GM18861 (cell line): ENCODE measurements around the gene CYP4F8.
"Not testable (repeated sequence)": the region's sequence is repeated elsewhere in the genome, so short reads cannot be mapped to it uniquely, and the experiment has no call there.

Experiments
- ATAC-seq: cut with Tn5 transposase; IDR thresholded peaks from one replicate; pipeline ENCODE4 v1.9.1; 2021; ENCODE audit not compliant: unreplicated experiment

CYP4F8 gene

DNA sequence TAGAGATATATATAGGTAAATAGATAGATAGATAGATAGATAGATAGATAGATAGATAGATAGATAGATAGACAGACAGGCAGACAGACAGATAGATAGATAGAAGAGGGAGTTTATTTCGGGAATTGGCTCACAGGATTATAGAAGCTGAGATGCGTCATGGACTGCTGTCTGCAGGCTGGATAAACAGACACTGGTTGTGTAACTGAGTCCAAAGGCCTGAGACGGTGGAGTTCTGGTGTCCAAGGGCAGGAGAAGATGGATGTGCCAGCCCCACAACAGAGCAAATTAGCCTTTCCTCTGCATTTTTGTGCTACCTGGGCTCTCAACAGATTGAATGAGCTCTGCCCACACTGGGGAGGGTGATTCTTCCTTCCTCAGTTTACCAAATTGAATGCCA lies 28.4 kb downstream of the CYP4F8 start:
- no peak for ATAC-seq

DNA sequence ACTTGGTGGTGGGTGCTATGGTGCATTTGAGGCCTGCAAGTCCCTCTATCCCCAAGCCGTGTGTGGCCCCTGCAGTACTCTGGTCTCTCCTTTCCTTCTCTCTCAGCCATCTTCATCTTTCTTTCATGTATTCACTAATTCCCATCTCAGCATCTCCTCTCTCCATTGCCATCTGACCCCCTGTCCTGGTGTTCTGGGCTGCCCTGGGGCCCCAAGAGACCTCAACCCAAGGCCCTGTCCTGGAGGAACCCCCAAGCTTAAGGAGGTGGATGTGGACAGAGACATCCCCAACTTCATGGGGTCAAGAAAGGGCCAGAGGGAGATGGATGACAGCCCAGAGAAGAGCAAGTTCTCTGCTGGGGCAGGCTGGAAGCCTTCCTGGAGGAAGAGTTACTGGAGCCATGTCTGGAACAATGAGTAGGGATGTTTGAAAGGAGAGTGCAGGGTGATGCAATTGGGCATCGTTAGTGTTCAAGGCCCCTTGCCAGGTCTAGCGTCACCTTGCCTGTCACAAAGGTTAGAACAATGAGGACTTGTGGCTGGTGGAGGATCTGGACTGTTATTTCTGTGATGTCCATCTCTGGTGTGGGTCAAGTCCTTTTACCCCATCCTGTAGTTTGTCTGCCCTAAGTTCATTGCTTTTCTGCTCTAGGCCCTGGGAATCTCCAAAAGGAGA lies 29.2 kb downstream of the CYP4F8 start:
- ATAC-seq: no peak

DNA sequence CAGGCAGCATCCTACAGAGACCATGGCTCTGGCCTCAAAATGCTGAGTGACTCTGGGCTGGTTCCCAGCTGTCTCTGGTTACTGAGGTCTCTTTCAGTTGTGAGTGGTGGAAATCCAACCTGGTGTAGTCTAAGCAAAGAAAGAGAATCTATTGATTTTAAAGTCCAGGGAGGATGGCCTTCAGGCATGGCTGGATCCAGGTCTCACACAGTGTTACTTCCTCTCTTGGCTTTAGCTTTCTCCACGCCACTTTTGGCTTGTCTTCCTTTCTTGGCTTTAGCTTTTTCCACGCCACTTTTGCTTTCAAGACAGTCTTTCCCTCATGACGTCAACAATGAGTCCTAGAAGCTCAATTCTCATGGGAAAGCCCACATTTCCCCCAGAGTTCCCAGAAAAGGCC lies 29.8 kb downstream of the CYP4F8 start:
- no peak for ATAC-seq

DNA sequence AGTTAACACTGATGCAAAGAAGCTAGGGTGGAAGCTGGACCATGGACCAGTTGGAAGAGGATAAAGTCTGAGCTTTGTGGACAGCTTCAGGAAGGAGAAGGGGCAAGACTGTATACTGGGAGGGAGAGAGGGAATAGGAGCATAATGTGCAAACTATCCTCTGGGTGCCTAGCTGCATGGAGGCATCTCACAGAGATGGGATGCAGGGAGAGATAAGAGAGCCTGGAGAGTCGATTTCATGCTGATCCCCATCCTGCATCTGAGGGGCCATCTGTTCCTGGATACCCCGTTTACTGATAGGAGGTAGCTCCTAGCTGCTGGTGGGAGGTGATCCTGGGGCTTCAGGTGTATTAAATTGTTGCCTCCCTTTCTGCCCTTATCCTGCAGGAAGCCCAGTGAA lies 34.5 kb downstream of the CYP4F8 start:
- no peak for ATAC-seq

DNA sequence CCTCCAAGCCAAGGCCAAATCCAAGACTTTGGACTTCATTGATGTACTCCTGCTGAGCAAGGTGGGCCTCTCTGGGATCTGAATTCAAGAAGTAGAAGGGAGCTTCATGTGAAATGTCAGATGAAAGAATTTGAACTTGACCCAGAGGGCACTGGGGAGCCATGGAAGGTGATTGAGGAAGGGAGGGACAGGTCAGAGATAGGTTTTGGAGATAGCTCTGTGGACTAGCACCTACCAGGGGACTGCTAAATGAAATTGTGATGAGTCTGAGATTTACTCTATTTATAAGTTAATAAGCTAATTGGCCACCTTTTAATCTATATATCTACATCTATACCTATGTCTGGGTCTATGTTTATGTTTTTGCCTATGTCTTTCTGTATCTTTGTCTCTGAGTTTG lies 35.1 kb downstream of the CYP4F8 start:
- ATAC-seq: not testable (repeated sequence)

DNA sequence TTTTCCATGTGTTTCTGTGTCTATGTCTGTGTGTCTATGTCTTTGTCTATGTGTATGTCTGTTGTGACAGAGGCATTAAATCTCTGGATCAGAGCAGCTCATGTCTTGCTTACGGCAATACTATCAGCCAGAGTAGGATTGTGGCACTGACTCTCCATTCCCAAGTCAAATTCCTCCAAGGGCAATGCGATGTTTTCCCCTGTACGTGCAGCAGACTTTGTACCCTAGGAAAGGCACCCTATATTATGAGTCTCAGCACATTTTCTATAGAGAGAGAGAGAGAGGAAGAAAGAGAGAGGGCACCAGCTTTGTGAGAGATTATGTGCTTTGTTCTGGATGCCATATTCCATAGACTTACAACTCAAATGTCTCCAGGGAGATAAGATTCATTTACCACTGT lies 36.8 kb downstream of the CYP4F8 start:
- no peak for ATAC-seq

DNA sequence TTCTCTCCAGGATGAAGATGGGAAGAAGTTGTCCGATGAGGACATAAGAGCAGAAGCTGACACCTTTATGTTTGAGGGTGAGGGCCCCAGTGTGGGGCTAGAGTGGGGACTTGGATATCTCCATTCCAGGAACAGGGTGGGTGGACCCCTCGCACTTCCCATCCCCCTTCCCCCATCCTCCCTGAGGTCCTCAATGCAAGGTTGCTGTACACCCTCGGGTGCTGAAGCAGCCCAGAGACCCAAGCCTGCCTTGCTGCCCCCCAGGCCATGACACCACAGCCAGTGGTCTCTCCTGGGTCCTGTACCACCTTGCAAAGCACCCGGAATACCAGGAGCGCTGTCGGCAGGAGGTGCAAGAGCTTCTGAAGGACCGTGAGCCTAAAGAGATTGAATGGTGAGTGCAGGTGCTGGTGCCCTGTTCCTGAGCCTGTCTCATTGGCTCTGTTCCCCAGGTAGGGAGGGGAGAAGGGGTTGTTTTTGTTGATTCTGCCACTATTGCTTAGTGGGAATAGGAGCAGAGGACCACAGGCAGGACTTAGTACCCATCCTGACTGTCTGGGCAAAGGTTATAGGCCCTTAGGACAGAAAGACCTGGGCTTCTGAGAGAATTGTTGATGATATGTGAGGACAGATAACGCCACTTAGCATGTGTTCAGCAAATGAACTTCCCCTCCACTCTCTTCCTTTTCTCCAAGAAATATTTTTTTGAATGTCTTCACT lies 37.7 kb downstream of the CYP4F8 start:
- no peak for ATAC-seq

DNA sequence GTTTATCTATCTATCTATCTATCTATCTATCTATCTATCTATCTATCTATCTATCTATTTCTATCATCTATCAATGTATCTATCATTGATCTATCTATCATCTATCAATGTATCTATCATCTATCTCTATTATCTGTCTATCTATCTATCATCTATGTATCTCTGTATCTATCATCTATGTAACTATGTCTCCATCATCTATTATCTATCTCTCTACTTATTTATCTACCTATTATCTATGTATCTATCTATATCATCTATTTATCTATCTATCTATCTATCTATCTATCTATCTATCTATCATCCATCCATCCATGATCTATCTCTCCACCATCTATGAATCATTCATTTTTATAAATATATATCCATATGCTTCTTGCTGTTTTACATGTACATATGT lies 41.4 kb downstream of the CYP4F8 start:
- no peak for ATAC-seq

DNA sequence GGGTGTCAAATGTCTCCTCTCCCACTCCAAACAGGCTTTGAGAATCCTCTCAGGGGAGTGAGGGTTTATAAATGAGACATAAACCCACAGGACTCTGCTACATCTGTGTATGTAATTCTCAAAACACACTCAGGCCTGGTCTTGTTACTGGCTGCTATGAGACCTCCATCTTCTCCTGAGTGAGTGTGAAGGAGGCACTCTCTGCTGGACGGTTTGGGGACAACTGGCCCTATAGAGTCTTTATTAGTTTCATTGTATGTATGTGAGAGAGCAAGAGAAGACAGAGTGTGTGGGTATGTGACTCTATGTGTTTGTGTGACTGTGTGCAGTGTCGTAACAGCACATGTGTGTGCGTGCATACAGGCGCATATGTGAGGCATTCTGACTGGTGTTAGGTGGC lies 48.2 kb downstream of the CYP4F8 start:
- ATAC-seq: no peak

DNA sequence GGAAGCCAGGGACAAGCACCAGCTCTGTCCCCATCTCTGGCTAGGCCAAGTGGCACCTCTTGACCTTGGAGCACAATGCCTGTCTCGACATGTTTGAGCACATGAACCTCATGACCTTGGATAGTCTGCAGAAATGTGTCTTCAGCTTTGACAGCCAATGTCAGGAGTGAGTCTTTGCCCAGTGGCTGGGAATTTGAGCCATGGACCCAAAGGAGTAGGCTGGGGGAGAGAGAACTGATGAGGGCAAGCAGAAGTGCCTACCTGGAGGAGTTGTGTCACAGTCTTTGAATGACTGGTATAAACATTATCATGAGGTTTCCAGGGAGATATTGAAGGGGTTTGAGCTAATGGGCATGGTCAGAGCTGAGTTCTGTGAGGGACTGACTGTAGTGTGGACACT lies 51.2 kb downstream of the CYP4F8 start:
- no peak for ATAC-seq

DNA sequence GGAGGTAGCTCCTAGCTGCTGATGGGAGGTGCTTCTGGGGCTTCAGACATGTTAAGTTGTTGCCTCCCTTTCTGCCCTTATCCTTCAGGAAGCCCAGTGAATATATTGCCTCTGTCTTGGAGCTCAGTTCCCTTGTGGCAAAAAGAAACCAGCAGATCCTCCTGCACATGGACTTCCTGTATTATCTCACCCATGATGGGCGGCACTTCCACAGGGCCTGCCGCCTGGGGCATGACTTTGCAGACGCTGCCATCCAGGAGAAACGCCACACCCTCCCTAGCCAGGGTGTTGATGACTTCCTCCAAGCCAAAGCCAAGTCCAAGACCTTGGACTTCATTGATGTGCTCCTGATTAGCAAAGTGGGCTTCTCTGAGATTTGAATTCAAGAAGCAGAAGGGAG lies 51.9 kb downstream of the CYP4F8 start:
- no peak for ATAC-seq

DNA sequence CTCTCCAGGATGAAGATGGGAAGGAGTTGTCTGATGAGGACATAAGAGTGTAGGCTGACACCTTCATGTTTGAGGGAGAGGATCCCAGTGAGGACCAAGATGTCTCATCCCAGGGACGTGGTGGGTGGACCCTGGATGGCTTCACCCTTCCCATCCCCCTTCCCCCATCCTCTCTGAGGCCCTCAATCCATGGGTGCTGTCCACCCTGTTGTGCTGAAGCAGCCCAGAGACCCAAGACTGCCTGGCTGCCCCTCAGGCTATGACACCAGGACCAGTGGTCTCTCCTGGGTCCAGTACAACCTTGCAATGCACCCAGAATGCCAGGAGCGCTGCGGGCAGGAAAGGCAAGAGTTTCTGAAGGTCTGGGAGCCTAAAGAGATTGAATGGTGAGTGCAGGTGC lies 54.4 kb downstream of the CYP4F8 start:
- no peak for ATAC-seq

DNA sequence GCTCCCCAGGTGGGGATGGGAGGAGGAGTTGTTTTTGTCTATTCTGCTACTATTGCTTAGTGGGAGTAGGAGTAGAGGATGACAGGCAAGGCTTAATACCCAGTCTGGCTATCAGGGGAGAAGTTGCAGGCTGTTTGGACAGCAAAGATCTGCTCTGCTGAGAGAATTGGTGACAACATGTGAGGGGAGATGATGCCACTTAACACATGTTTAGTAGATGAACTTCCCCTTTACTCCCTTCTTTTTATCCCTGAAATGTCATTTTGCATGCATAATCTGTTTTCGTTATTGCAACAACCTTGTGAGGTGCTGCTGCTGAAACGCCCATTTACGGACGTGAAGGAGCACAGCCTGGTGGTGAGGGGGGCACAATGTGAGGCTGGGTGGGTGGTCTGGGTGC lies 54.9 kb downstream of the CYP4F8 start:
- ATAC-seq: no peak

DNA sequence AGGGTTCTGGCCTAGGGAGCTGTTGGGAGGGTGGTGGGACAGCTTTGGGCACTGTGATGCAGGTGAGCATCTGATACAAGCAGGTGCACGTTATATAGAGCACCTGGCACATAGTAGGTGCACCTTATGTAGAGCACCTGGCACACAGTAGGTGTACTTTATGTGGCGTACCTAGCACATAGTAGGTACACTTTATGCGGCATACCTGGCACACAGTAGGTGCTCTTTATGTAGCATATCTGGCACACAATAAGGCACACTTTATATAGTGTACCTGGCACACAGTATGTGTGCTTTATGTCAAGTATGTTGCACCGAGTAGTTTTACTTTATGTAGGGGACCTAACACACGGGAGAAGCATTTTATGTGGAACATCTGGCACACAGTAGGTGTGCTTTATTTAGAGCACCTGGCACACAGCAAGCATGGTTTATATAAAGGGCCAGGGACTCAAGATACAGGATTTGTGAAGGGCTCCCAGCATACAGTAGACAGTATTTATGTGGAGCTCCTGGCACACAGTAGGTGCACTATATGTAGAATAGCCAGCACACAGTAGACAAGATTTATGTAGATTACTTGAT lies 56.3 kb downstream of the CYP4F8 start:
- no peak for ATAC-seq

DNA sequence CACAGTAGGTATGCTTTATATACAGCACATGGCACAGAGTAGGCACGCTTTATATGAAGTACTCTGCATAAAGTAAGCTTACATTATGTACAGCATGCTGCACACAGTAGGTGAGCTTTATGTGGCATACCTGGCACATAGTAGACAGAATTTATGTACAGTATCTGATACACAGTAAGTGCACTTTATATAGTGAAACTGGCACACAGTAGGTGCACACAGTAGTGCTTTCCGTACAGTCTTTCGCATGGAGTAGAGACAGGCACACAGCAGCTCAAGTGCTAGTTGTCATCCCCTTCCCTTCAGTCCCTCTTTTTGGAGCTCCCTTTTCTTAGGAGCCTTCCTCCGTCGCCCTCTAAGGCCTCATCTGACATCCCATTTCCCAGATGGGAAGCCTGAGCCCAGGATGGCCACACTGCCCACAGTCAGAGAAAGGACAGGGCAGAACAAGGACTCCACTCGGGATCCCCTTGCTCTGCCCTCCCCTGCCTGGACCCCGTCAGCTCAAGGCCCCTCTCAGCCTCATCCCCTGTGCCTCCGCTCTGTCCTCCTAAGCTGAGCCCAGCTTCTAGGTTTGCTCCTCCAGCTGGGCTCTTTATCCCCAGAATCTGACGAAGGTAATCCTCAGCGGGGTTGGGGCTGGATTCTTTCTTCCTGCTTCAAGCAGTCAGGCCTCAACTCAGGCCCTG lies 57.0 kb downstream of the CYP4F8 start:
- no peak for ATAC-seq

DNA sequence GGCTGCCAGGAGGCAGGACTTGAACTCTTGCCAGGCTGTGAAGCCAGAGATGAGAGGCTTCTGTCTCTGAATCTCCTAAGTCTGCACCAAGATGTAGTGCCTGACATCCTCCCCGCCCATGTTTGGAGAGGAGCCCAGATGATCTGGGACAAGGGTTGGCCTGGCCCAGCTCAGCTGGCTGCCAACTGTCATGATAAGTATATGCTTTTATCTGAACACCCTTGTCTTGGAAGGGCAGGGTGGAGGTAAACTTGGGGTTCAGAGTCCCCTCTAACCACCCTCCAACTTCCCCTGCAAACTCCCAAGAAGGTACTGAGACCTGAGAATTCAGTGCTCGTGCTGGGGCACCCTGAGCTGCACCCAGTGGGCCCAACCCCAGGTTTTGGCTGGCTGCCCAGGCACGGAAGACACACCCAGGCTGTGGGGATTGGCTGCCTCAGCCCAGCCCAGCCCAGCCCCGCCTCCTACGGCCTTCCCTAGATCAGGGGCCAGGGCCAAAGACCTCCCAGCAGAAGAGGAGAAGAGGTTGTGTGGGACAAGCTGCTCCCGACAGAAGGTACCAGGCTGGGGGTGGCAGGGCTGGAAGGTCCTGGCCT lies 57.7 kb downstream of the CYP4F8 start, which contains the start of gene CYP4F12:
Gene CYP4F12 (plus strand): TSS at position 508 of the 596 bp plus-strand sequence. CDS start 443 bp downstream, outside the sequence.
- no peak for ATAC-seq

DNA sequence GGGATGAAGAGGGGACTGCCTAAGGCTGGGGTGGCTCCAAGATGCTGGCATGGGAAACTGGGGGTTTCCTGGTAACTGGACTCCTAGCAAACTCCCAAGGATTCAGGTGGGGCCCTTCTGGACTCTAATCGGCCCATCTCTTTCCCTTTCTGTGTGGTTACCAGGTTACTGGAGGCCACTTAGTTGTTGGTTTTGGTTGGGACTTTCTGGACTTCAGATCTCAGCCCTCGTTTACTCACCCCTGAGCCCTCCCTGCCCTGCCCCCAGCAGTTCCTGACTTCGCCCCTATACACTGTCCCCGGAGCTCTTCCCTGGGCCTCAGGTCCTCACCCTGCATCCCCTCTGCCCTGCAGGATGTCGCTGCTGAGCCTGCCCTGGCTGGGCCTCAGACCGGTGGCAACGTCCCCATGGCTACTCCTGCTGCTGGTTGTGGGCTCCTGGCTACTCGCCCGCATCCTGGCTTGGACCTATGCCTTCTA lies 58.2 kb downstream of the CYP4F8 start:
- no peak for ATAC-seq

DNA sequence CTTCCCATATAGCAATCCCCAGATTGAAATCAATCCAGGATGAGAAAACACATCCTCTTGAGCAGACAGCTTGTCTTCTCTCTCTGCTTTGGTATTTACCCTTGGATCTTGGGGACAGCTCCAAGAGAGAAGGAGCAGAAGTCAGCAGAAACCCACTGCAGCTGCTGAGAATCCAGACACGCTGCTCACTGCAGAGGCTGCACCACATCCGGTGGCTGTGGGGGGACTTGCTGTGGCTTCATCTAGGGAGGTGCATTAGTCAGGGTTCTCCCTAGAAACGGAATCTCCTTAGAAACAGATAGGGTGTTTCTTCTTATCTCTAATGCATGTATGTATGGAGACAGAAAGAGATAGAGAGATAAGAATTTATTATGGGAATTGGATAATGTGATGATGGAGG lies 60.5 kb downstream of the CYP4F8 start:
- no peak for ATAC-seq

DNA sequence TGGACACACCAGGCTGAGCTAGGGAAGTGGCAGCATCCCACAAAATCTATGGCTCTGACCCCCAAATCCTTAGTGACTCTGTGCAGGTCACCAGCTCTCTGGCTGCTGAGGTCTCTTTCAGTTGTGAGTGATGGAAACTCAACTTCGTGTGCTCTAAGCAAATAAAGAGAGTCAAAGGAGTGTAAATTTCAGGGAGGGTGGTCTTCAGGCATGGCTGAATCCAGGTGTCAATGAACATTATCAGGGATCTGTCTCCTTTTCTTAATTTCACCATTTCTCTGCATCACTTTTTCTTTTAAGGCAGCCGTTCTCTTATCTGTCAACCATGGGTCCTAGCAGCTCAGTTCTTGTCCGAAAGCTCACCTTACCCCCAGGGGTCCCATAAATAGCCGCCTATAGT lies 64.1 kb downstream of the CYP4F8 start:
- no peak for ATAC-seq

DNA sequence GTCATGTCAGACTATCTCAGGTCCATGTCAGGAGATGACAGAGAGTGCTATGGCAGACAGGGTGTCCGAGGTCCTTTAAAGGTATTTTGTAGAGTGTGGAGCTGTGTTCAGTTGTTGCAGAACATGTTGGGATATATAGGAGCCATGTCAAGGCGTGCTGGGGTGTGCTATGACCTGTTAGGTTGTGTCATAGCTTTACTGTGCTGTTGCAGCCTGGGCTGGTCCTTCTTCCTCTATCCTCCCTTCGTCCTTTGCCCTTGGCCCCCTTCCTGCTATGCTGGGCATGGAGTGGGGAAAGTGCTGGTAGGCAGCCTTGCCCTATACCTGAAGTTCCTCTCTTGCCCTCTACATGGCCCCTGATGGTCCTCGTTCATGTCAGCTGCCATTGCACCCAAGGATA lies 64.8 kb downstream of the CYP4F8 start:
- not testable (repeated sequence) for ATAC-seq
